Adrenal gland (tissue), 12 donors: ENCODE data around the gene CD36. TPM values are rescaled to one million over a fixed set of nuclear protein-coding genes. Genes with fewer than 3 reads are reported as not detected.

Experiments
- DNase-seq, 7 donors: peaks; one replicate each; pipeline ENCODE4 v3.0.0-alpha.2; 2019 to 2020
- H3K27ac ChIP-seq, 5 donors: fragments of 200-600 bp; sonication (generic) in 4 of 5; 1 replicate in 3 of 5; 2 replicates in 2 of 5; pipeline versions ENCODE4 v1.5.1 to v1.8.0; 2016 to 2020; ENCODE audit warnings: mild to moderate bottlenecking in 1 of 5
- H3K27me3 ChIP-seq: fragments of 200-600 bp; 2 replicates; pipeline ENCODE4 v1.8.0; 2021
- H3K36me3 ChIP-seq, 2 donors: fragments of 200-600 bp; replicated peaks in 1 of 2; 1 replicate in 1 of 2; 2 replicates in 1 of 2; pipeline versions ENCODE4 v1.5.1 to v1.8.0; 2018 to 2022
- H3K4me1 ChIP-seq, 2 donors: fragments of 200-600 bp; replicated peaks in 1 of 2; 1 replicate in 1 of 2; 2 replicates in 1 of 2; pipeline versions ENCODE4 v1.5.1 to v1.8.0; 2018 to 2021
- H3K4me3 ChIP-seq, 4 donors: fragments of 200-600 bp; sonication (generic) in 3 of 4; one replicate each; pipeline ENCODE4 v1.5.1; 2016 to 2018
- H3K9me3 ChIP-seq, 3 donors: fragments of 200-600 bp; sonication (generic) in 1 of 3; replicated peaks in 1 of 3; 1 replicate in 2 of 3; 2 replicates in 1 of 3; pipeline versions ENCODE4 v1.5.1 to v1.8.0; 2016 to 2021
- POLR2A ChIP-seq, 2 donors: fragments of 450-650 bp; IDR thresholded peaks; one replicate each; pipeline ENCODE4 v1.6.1; 2017; ENCODE audit warnings: antibody characterized with exemption in 2 of 2, mild to moderate bottlenecking in 2 of 2, moderate library complexity in 1 of 2
- WGBS, 4 donors: extraction: QIAGEN DNeasy Blood & Tissue Kit in 2 of 4; methylation state at CpG; one replicate each; pipeline versions ENCODE4 v1.1.5 to v1.1.7; 2013 to 2017; 5-methylcytosine and 5-hydroxymethylcytosine counted together
- intact Hi-C, 2 donors: fragments of 100-400 bp; cut with DNase I; formaldehyde crosslinking; loops; one replicate each; pipeline versions ENCODE4 v1.14.1 to v1.15.0; 2022 to 2023
- polyA plus RNA-seq, 3 donors: library from polyadenylated mRNA; stranded (reverse); fragments of 200-250 nt in 2 of 3; fragments of 350-450 nt in 1 of 3; fragmentation: Illumina TruSeq in 1 of 3; extraction: RNeasy Lipid Tissue Mini Kit (QIAGEN cat#74804) in 1 of 3; gene quantifications; one replicate each; pipeline ENCODE4 v1.2.3, GENCODE V29; 2013 to 2014
- total RNA-seq, 9 donors: library from RNA; depleted of rRNA in 4 of 9; stranded (reverse); fragments of >200 nt in 4 of 9; fragments of 120-200 nt in 1 of 9; fragmentation: NEBNext Ultra II Directional in 1 of 9; extraction: Animal tissue kit (Norgen Biotek cat#: 25700) in 1 of 9; gene quantifications; one replicate each; pipeline versions ENCODE4 v1.1.0 to v1.2.4, GENCODE V29; 2013 to 2023
- TF ChIP-seq, protein P1 (sequence below), 6 experiments: fragments of 450-650 bp in 4 of 6; fragments of 200-600 bp in 2 of 6; sonication (generic) in 1 of 6; IDR thresholded peaks; 1 replicate in 5 of 6; 2 replicates in 1 of 6; pipeline versions ENCODE4 v1.5.1 to v1.8.0; 2016 to 2021; ENCODE audit warnings: antibody characterized with exemption in 6 of 6, mild to moderate bottlenecking in 2 of 6, moderate library complexity in 1 of 6
- donor health status: healthy with polysubstance abuse.
- donor health status: Bipolar disorder and iron deficiency.
- donor health status: DM: yes; HTN: yes; CAD: no.
- donor health status: DM: no; HTN: no; CAD: no.
- donor health status: DM: no; HTN: no; CAD: no.
- donor health status: DM: yes; HTN: yes; CAD: no.

The CD36 gene
- total and polyA plus RNA-seq, 12 donors = 7.2 to 224 (median 32.2) TPM

DNA sequence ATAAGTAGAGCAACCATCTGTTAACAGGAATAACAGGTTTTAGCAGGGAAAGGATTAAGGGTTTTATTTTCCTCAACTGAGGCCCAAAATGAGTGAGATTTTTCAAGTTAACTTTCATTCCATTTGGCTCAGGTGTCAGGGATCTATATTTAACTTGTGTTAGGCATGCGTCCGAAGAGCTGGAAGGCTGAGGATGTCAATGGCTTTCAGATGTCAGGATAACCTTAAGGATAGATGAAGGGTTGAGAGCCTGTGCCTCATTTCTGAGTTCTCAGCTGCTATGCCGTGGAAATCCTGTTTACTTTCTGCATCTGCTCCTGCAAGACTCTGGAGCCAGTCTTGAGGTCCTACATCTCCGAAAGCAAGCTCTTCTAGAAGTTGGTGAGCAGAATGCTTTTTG, 36.4 kb upstream of the CD36 start:
- H3K9me3 ChIP-seq = no peaks in the 10 kb centered on the region
- TF ChIP-seq, protein P1, sequence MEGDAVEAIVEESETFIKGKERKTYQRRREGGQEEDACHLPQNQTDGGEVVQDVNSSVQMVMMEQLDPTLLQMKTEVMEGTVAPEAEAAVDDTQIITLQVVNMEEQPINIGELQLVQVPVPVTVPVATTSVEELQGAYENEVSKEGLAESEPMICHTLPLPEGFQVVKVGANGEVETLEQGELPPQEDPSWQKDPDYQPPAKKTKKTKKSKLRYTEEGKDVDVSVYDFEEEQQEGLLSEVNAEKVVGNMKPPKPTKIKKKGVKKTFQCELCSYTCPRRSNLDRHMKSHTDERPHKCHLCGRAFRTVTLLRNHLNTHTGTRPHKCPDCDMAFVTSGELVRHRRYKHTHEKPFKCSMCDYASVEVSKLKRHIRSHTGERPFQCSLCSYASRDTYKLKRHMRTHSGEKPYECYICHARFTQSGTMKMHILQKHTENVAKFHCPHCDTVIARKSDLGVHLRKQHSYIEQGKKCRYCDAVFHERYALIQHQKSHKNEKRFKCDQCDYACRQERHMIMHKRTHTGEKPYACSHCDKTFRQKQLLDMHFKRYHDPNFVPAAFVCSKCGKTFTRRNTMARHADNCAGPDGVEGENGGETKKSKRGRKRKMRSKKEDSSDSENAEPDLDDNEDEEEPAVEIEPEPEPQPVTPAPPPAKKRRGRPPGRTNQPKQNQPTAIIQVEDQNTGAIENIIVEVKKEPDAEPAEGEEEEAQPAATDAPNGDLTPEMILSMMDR (IDR thresholded peaks at IDR 0.05) = no peak
- TF ChIP-seq POLR2A (IDR thresholded peaks at IDR 0.05) = no peak
- WGBS, 4 donors = 84 to 92% (median 88%) methylated on average over 4 of the region's 4 CpGs
- no peak overlapping the region for H3K4me3 ChIP-seq
- no peak for DNase-seq
- H3K4me1 ChIP-seq = no peaks in the 10 kb centered on the region
- H3K36me3 ChIP-seq = no peaks in the 10 kb centered on the region
- H3K27ac ChIP-seq = no peak overlapping the region
- H3K27me3 ChIP-seq = no peaks in the 10 kb centered on the region
- intact Hi-C loops = no loop called here

DNA sequence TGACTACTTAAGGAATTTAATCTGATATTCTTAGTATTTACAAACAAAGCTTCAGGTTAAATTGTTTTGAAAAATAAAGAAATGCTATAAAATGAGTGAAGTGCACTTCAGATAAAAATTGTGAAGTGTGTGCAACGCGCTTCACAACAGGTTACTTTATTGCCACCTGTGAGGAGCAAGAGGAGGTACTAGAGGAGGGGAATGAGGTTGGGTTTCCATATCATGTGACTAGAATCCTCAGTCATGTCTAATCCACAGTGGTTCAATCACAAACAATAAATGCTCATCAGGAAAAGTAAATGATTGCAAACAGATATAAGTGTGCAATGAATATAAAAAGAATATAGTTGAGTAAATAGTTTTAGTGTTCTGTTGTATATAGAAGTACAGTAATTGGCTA, 34.5 kb upstream of the CD36 start:
- WGBS, 4 donors = 95 to 98% (median 97%) methylated on average over 2 of the region's 2 CpGs
- Histone ChIP-seq H3K4me3 (no peak overlapping the region), H3K36me3 (no peaks in the 10 kb centered on the region), H3K27me3 (no peaks in the 10 kb centered on the region), H3K27ac (no peak overlapping the region), H3K9me3 (no peaks in the 10 kb centered on the region), H3K4me1 (no peaks in the 10 kb centered on the region)
- TF ChIP-seq POLR2A (IDR thresholded peaks at IDR 0.05) = no peak
- TF ChIP-seq, protein P1 (IDR thresholded peaks at IDR 0.05) = no peak
- intact Hi-C loops = no loop called here
- no peak for DNase-seq

DNA sequence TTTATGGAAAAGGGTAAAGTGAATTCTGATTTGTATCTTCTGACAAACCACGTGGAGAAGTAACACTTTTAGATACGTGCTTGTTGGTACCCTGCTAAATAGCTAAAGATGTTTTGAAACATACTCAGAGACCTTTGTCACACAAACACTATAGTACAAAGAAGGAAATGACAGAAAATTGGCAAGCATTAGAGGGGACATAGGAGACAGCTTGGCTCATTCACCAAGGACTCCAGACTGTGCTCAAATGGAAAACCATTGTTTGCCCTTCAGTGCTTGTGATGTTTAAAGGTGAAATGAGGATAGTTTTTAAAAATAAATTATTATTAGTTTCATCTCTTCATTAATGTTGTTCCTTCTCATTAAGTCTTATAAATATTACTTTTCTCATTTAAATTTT, 34.0 kb upstream of the CD36 start:
- H3K4me1 ChIP-seq = peaks cover 0 to 3% of the 10 kb centered on the region in 2 donors

DNA sequence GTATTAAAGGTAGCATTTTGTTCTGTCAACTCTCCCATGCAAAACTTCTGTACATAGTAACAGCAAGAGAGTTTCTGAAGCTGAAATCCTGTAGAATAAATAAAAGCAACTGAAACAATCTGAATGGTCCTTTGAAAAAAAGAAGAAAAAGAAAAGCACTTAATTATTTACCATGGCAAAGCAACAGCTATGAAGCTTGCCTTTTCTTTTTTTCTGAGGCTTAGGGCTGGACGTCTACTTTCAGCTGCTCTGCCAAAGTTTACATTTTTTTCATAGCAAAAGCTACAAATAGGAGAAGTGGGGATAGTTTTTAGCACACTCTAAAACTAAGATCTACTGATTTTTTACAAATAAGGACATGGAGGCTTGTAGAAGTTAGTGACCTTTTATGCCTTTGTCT, 31.3 kb upstream of the CD36 start:
- DNase-seq = no peak
- no peak overlapping the region for H3K4me3 ChIP-seq
- peaks cover 11 to 13% of the 10 kb centered on the region in 2 donors for H3K4me1 ChIP-seq
- TF ChIP-seq, protein P1 (IDR thresholded peaks at IDR 0.05) = no peak
- no peak for TF ChIP-seq POLR2A (IDR thresholded peaks at IDR 0.05)
- H3K9me3 ChIP-seq = no peaks in the 10 kb centered on the region
- H3K36me3 ChIP-seq = no peaks in the 10 kb centered on the region
- no peak overlapping the region for H3K27ac ChIP-seq
- H3K27me3 ChIP-seq = no peaks in the 10 kb centered on the region
- 55 to 78% (median 58%) methylated on average over 1 of the region's 1 CpG for WGBS, 4 donors
- intact Hi-C loops = no loop called here

More for the DNA sequence above, 34.0 kb upstream of the CD36 start:
- H3K27ac ChIP-seq = no peak overlapping the region
- H3K36me3 ChIP-seq = no peaks in the 10 kb centered on the region
- intact Hi-C loops = no loop called here
- TF ChIP-seq POLR2A (IDR thresholded peaks at IDR 0.05) = no peak
- TF ChIP-seq, protein P1 (IDR thresholded peaks at IDR 0.05) = no peak
- no peak overlapping the region for H3K4me3 ChIP-seq
- H3K9me3 ChIP-seq = no peaks in the 10 kb centered on the region
- WGBS, 4 donors = 34 to 40% (median 38%) methylated on average over 2 of the region's 2 CpGs
- no peak for DNase-seq
- no peaks in the 10 kb centered on the region for H3K27me3 ChIP-seq
